ENCODE data around the gene NDE1.
"Not testable (repeated sequence)": the region's sequence is repeated elsewhere in the genome, so short reads cannot be mapped to it uniquely, and the experiment has no call there.

DNA sequence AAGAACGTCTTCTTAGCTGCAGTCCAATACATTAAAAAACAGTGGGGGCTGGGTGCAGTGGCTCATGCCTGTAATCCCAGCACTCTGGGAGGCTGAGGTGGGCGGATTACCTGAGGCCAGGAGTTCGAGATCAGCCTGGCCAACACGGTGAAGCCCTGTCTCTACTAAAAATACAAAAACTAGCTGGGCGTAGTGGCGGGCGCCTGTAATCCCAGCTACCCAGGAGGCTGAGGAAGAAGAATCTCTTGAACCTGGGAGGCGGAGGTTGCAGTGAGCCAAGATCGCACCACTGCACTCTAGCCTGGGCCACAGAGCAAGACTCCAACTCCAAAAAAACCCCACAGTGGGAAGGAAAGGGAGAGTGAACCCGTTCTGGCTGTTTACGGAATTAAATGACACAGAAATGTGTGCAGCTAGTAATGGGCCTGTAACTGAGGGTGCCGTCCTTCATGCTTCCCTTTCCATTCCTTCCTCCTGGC is 42.8 kb upstream of the NDE1 start:
- TF ChIP-seq POLR2AphosphoS5 (IDR thresholded peaks at IDR 0.05), result not testable (repeated sequence)
- TF ChIP-seq, protein P1, sequence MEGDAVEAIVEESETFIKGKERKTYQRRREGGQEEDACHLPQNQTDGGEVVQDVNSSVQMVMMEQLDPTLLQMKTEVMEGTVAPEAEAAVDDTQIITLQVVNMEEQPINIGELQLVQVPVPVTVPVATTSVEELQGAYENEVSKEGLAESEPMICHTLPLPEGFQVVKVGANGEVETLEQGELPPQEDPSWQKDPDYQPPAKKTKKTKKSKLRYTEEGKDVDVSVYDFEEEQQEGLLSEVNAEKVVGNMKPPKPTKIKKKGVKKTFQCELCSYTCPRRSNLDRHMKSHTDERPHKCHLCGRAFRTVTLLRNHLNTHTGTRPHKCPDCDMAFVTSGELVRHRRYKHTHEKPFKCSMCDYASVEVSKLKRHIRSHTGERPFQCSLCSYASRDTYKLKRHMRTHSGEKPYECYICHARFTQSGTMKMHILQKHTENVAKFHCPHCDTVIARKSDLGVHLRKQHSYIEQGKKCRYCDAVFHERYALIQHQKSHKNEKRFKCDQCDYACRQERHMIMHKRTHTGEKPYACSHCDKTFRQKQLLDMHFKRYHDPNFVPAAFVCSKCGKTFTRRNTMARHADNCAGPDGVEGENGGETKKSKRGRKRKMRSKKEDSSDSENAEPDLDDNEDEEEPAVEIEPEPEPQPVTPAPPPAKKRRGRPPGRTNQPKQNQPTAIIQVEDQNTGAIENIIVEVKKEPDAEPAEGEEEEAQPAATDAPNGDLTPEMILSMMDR (IDR thresholded peaks at IDR 0.05), result not testable (repeated sequence)

All from prostate gland (tissue), 2 donors.